Activated naive CD4-positive, alpha-beta T cell treated with anti-CD3 and anti-CD28 coated beads for 36 hours (primary cell): Measurements from ENCODE around the gene MPP7. TPM values are rescaled to one million over a fixed set of nuclear protein-coding genes. Genes with fewer than 3 reads are reported as not detected.
A peak's percentile ranks its signal among the peaks of the same experiment; 100 is the strongest.
"Not testable (repeated sequence)": the region's sequence is repeated elsewhere in the genome, so short reads cannot be mapped to it uniquely, and the experiment has no call there.

ENCODE experiments used
- CTCF ChIA-PET: fragments of 350-600 bp; sonication (Branson Sonifier 250); formaldehyde crosslinking; loops from one replicate; lab custom pipeline; 2021; ENCODE audit warnings: antibody characterized with exemption; lab: Charles Lee
- DNase-seq: peaks from one replicate; pipeline ENCODE4 v3.0.0-alpha.2; 2020
- H3K27ac Mint-ChIP-seq: one replicate; pipeline ENCODE4 v1.8.0; 2021; ENCODE audit warnings: mild to moderate bottlenecking, mixed read lengths
- H3K27me3 Mint-ChIP-seq: one replicate; pipeline ENCODE4 v1.8.0; 2021; ENCODE audit warnings: low read depth, mixed read lengths
- H3K36me3 Mint-ChIP-seq: one replicate; pipeline ENCODE4 v1.8.0; 2021; ENCODE audit warnings: low read depth, mixed read lengths
- H3K4me1 Mint-ChIP-seq: one replicate; pipeline ENCODE4 v1.8.0; 2021; ENCODE audit warnings: low read depth, mixed read lengths
- H3K4me3 Mint-ChIP-seq: one replicate; pipeline ENCODE4 v1.8.0; 2021; ENCODE audit warnings: mild to moderate bottlenecking, moderate library complexity, mixed read lengths
- H3K9me3 Mint-ChIP-seq: one replicate; pipeline ENCODE4 v1.8.0; 2021; ENCODE audit warnings: mixed read lengths
- intact Hi-C: fragments of 100-400 bp; cut with micrococcal nuclease; formaldehyde crosslinking; loops from one replicate; pipeline ENCODE4 v1.15.1; 2023
- total RNA-seq, 2 experiments: library from RNA; stranded (reverse); gene quantifications; one replicate each; pipeline ENCODE4 v1.2.3, GENCODE V29; 2021

Gene MPP7
- total RNA-seq, 2 experiments from 2014 or later = 23.6 to 25.4 TPM

GRCh38 chr10:28326516-28327490 lies 23.9 kb upstream of the MPP7 start:
- intact Hi-C loops = no loop called here
- DNase-seq = no peak
- CTCF ChIA-PET = interaction anchor here (0.6 to 7.4 kb wide), 7 partner anchors 9 to 586 kb away, joined by 3 to 59 read pairs (median 4); partner anchors contain the start of gene MPP7
- Mint-ChIP-seq H3K4me1 (peaks cover 46% of the 10 kb centered on the region), H3K36me3 (no peaks in the 10 kb centered on the region), H3K4me3 (peak overlapping the region; percentile 37), H3K27ac (no peak overlapping the region), H3K27me3 (no peaks in the 10 kb centered on the region), H3K9me3 (no peaks in the 10 kb centered on the region)

DNA sequence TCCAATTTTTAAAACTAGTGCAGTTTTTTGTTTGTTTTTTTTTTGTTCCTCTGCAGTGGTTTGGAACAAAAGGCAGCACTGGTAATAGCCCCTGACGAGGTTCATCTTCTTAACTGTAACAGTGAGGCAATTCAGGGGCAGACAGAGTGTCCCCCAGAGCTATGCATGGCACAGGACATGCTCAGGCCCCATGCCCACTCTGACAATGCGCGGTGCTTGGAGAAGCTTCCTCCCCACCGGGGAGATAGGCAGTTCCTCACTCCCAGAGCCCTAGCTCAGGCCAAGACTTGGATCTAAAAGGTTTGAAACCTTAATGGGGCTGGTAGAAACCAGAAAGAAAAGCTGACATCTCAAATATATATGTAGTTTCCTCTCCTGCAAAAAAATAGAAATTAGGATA lies 17.9 kb upstream of the MPP7 start:
- Mint-ChIP-seq H3K36me3 (peaks cover 1% of the 10 kb centered on the region), H3K9me3 (no peaks in the 10 kb centered on the region), H3K27ac (no peak overlapping the region), H3K4me3 (no peak overlapping the region), H3K4me1 (peaks cover 9% of the 10 kb centered on the region), H3K27me3 (no peaks in the 10 kb centered on the region)
- DNase-seq = no peak
- intact Hi-C loops = no loop called here
- CTCF ChIA-PET = interaction anchor here (0.6 to 0.9 kb wide), 3 partner anchors 9 to 535 kb away, joined by 3 to 4 read pairs (median 3); no protein-coding TSS in a partner anchor

DNA sequence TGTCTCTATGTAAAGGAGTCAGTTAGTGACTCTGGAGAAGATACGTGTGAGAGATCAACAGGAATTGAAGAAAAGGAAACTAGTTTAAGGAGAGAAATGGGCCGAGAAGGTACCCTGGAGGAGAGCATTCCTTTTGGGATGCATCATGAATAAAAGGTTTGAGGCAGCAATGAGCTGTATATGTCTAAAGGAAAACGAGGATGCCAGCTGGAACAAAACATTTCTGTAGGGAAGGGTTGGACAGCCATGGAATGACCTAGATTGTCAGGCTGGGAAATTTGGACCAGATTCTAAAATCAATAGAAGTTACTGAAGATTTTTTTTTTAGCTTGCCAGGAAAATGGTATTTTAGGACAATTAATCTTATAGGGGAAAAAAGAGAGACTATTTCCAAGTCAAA lies 17.2 kb upstream of the MPP7 start:
- CTCF ChIA-PET = interaction anchor here (0.9 kb wide), 1 partner anchor 8 kb away, joined by 3 read pairs; no protein-coding TSS in a partner anchor
- Mint-ChIP-seq H3K4me1 (peaks cover 8% of the 10 kb centered on the region), H3K9me3 (no peaks in the 10 kb centered on the region), H3K4me3 (no peak overlapping the region), H3K27ac (no peak overlapping the region), H3K27me3 (no peaks in the 10 kb centered on the region), H3K36me3 (peaks cover 1% of the 10 kb centered on the region)
- DNase-seq = no peak
- intact Hi-C loops = no loop called here

GRCh38 chr10:28319061-28319460 lies 16.2 kb upstream of the MPP7 start:
- H3K36me3 Mint-ChIP-seq, H3K9me3 Mint-ChIP-seq, H3K27me3 Mint-ChIP-seq, intact Hi-C loops, DNase-seq, H3K27ac Mint-ChIP-seq, H3K4me3 Mint-ChIP-seq: not testable (repeated sequence)
- CTCF ChIA-PET = interaction anchor here (3.0 kb wide), 1 partner anchor 9 kb away, joined by 9 read pairs; no protein-coding TSS in a partner anchor
- H3K4me1 Mint-ChIP-seq = peaks cover 10% of the 10 kb centered on the region

DNA sequence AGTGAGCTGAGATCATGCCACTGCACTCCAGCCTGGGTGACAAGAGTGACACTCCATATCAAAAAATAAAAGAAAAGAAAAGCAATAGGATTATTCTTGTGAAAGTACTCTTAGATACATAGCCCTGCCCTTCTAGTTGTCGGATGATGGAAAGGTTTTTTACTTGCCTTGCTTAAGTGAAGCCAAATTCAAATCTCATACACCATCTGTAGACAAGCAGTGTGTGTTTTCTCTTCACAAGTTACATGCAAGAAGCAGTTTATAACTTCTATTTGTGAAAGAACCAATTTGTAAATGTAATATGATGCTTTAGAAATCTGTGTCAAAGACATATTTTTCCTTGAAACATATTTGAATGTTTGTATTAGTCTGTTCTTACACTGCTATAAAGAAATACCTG lies 15.8 kb upstream of the MPP7 start:
- intact Hi-C loops = no loop called here
- no peaks in the 10 kb centered on the region for H3K9me3 Mint-ChIP-seq
- CTCF ChIA-PET = interaction anchor here (2.3 to 3.0 kb wide), 2 partner anchors 9 to 63 kb away, joined by 9 to 12 read pairs; no protein-coding TSS in a partner anchor
- peaks cover 10% of the 10 kb centered on the region for H3K4me1 Mint-ChIP-seq
- no peak overlapping the region for H3K27ac Mint-ChIP-seq
- no peaks in the 10 kb centered on the region for H3K27me3 Mint-ChIP-seq
- DNase-seq = no peak
- peaks cover 1% of the 10 kb centered on the region for H3K36me3 Mint-ChIP-seq
- no peak overlapping the region for H3K4me3 Mint-ChIP-seq

DNA sequence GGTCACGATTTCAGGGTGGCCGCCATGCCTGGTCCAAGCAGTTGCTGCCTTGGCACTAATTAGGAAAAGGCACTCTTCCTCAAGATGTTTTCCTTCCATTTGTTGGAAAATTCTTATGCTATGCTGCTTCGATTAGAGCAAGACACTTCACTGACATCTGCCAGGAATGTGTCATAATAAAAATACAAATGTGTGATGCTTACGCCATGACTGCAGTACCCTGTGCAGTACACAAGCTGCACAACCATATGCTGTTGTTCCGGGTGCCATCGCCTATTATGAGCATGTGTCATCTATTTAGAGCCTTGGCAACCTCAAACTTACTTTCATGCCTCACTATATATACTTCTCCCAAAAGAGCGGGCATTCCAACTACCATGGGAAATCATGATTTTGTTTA lies 14.9 kb upstream of the MPP7 start:
- CTCF ChIA-PET = interaction anchor here (1.7 to 3.0 kb wide), 4 partner anchors 10 to 66 kb away, joined by 5 to 12 read pairs (median 7); partner anchors contain the start of gene MPP7
- peaks cover 1% of the 10 kb centered on the region for H3K36me3 Mint-ChIP-seq

DNA sequence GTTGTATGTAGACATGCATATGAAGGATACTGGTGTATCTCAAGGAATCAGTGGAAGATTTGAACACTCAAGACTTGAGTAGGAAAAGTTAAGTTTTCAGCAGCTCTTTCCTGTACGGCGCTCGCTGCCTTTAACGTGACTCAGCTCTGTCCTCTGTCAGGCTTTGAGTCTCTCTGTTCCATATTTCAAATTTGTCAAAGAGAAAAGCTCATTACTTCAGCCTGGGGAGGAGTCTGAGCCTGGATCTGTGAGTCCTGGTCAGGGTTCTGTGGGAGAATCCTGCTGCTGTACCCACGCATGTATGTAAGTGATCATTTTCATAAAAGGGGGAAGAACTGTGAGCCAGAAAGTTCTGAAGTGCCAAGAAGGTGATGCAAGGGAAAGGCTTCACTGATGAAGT lies 13.8 kb upstream of the MPP7 start:
- Mint-ChIP-seq H3K36me3 (peaks cover 1% of the 10 kb centered on the region), H3K27ac (no peak overlapping the region), H3K9me3 (peaks cover 5% of the 10 kb centered on the region), H3K4me3 (no peak overlapping the region), H3K4me1 (peaks cover 12% of the 10 kb centered on the region), H3K27me3 (no peaks in the 10 kb centered on the region)
- intact Hi-C loops = no loop called here
- DNase-seq = no peak
- CTCF ChIA-PET = interaction anchor here (1.4 to 3.0 kb wide), 5 partner anchors 11 to 77 kb away, joined by 4 to 12 read pairs (median 5); partner anchors contain the start of gene MPP7

More for the DNA sequence above, 14.9 kb upstream of the MPP7 start:
- H3K4me1 Mint-ChIP-seq = peaks cover 11% of the 10 kb centered on the region
- no peak overlapping the region for H3K27ac Mint-ChIP-seq
- no peaks in the 10 kb centered on the region for H3K27me3 Mint-ChIP-seq
- intact Hi-C loops = no loop called here
- no peak for DNase-seq
- no peak overlapping the region for H3K4me3 Mint-ChIP-seq
- H3K9me3 Mint-ChIP-seq = no peaks in the 10 kb centered on the region

- peaks cover 5% of the 10 kb centered on the region for H3K9me3 Mint-ChIP-seq
- intact Hi-C loops = no loop called here
- H3K36me3 Mint-ChIP-seq = peaks cover 1% of the 10 kb centered on the region
- H3K27me3 Mint-ChIP-seq = no peaks in the 10 kb centered on the region
- no peak overlapping the region for H3K27ac Mint-ChIP-seq
- CTCF ChIA-PET = no interaction called here
- no peak overlapping the region for H3K4me3 Mint-ChIP-seq
- peaks cover 13% of the 10 kb centered on the region for H3K4me1 Mint-ChIP-seq
- DNase-seq = no peak
These were observed 12.3 kb upstream of the MPP7 start for GRCh38 chr10:28315140-28315539.

DNA sequence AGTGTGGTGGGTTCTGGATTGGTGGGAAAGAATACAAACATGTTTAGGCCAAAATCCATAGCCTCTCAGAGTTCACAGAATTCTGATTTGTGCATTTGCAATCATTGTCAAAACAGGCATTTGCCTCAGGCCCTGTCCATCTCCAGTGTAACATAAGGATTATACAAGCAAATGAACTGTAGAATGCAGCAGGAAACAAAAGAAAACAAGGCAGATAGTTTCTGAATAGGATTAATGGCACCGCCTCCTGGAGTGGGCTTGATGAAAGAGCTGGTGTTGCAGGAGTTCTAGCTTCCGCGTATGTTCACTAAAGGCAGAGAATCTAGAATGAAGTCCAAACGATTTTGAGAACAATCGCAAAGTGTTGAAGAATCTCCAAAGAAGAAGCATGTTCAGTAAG lies 11.3 kb upstream of the MPP7 start:
- Mint-ChIP-seq H3K4me1 (peaks cover 13% of the 10 kb centered on the region), H3K4me3 (no peak overlapping the region), H3K36me3 (no peaks in the 10 kb centered on the region), H3K27ac (no peak overlapping the region), H3K27me3 (no peaks in the 10 kb centered on the region), H3K9me3 (peaks cover 5% of the 10 kb centered on the region)
- DNase-seq = no peak
- CTCF ChIA-PET = interaction anchor here (0.6 to 0.8 kb wide), 2 partner anchors 11 to 18 kb away, joined by 3 read pairs; no protein-coding TSS in a partner anchor
- intact Hi-C loops = no loop called here

DNA sequence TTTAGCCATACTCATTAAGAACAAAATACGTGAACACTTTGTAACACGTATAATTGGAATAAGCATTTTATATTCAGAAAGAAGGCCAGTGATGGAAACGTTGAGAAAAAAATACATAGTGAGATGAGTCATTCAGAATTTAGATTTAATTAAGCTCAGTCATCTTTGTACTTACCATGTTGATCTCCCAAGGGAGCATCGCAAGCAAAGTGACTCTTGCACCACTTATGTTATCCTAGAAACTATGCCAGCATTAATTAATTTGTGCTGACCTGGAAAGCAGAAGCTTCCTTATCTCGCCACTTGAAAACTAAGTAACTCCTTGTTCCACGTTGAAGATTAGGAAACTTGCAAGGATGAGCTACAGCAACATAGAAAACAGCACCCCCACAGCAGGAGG lies 9.7 kb upstream of the MPP7 start:
- peaks cover 5% of the 10 kb centered on the region for H3K9me3 Mint-ChIP-seq
- no peaks in the 10 kb centered on the region for H3K36me3 Mint-ChIP-seq
- H3K27ac Mint-ChIP-seq = no peak overlapping the region
- CTCF ChIA-PET = interaction anchor here (1.0 to 1.7 kb wide), 5 partner anchors 8 to 81 kb away, joined by 3 to 6 read pairs (median 3); partner anchors contain the start of gene MPP7
- DNase-seq = no peak
- intact Hi-C loops = no loop called here
- H3K27me3 Mint-ChIP-seq = no peaks in the 10 kb centered on the region
- peaks cover 17% of the 10 kb centered on the region for H3K4me1 Mint-ChIP-seq
- no peak overlapping the region for H3K4me3 Mint-ChIP-seq

GRCh38 chr10:28311104-28311503 lies 8.2 kb upstream of the MPP7 start:
- no peak for DNase-seq
- peaks cover 22% of the 10 kb centered on the region for H3K4me1 Mint-ChIP-seq
- no peaks in the 10 kb centered on the region for H3K27me3 Mint-ChIP-seq
- CTCF ChIA-PET = interaction anchor here (0.9 kb wide), 1 partner anchor 70 kb away, joined by 4 read pairs; no protein-coding TSS in a partner anchor
- H3K27ac Mint-ChIP-seq = no peak overlapping the region
- peaks cover 5% of the 10 kb centered on the region for H3K9me3 Mint-ChIP-seq
- intact Hi-C loops = no loop called here
- H3K36me3 Mint-ChIP-seq = no peaks in the 10 kb centered on the region
- H3K4me3 Mint-ChIP-seq = no peak overlapping the region

GRCh38 chr10:28307267-28307666 lies 4.4 kb upstream of the MPP7 start:
- peaks cover 5% of the 10 kb centered on the region for H3K9me3 Mint-ChIP-seq
- no peaks in the 10 kb centered on the region for H3K27me3 Mint-ChIP-seq
- no peak overlapping the region for H3K4me3 Mint-ChIP-seq
- DNase-seq = no peak
- H3K4me1 Mint-ChIP-seq = peaks cover 22% of the 10 kb centered on the region
- intact Hi-C loops = no loop called here
- H3K27ac Mint-ChIP-seq = no peak overlapping the region
- CTCF ChIA-PET = no interaction called here
- no peaks in the 10 kb centered on the region for H3K36me3 Mint-ChIP-seq
